Body of pancreas (tissue), 4 donors: Measurements from ENCODE around the gene TULP4. TPM values are rescaled to one million over a fixed set of nuclear protein-coding genes. Genes with fewer than 3 reads are reported as not detected.

ENCODE experiments used
- ATAC-seq: fragments of 150-250 bp; one replicate; pipeline ENCODE4 v1.9.1; 2016
- DNase-seq, 4 donors: peaks; one replicate each; pipeline ENCODE4 v3.0.0-alpha.2; 2019
- H3K27ac ChIP-seq, 4 donors: fragments of 200-600 bp; sonication (generic); 1 replicate in 3 of 4; 2 replicates in 1 of 4; pipeline versions ENCODE4 v1.5.1 to v1.6.1; 2016 to 2019; ENCODE audit warnings: mild to moderate bottlenecking in 1 of 4, mixed read lengths in 1 of 4, moderate library complexity in 1 of 4
- H3K27me3 ChIP-seq, 2 donors: fragments of 200-600 bp; sonication (generic); one replicate each; pipeline ENCODE4 v1.6.0; 2016; ENCODE audit warnings: mild to moderate bottlenecking in 1 of 2
- H3K36me3 ChIP-seq, 2 donors: fragments of 200-600 bp; sonication (generic); replicated peaks in 1 of 2; 2 replicates each; pipeline ENCODE4 v1.5.1; 2016; ENCODE audit warnings: low read depth in 2 of 2; ENCODE audit not compliant: insufficient read depth in 1 of 2
- H3K4me1 ChIP-seq: fragments of 200-600 bp; sonication (generic); one replicate; pipeline ENCODE4 v1.6.0; 2016
- H3K4me3 ChIP-seq, 2 donors: fragments of 200-600 bp; sonication (generic); 1 replicate in 1 of 2; 2 replicates in 1 of 2; pipeline ENCODE4 v1.5.1; 2016 to 2019
- H3K9me3 ChIP-seq, 3 donors: fragments of 200-600 bp; sonication (generic); 1 replicate in 2 of 3; 2 replicates in 1 of 3; pipeline ENCODE4 v1.5.1; 2016
- POLR2A ChIP-seq, 3 donors: fragments of 450-650 bp; IDR thresholded peaks; one replicate each; pipeline ENCODE4 v1.6.1; 2016; ENCODE audit warnings: antibody characterized with exemption in 3 of 3, mild to moderate bottlenecking in 2 of 3
- WGBS, 2 donors: methylation state at CpG; one replicate each; pipeline ENCODE4 v1.1.5; 2017; 5-methylcytosine and 5-hydroxymethylcytosine counted together
- intact Hi-C: fragments of 100-400 bp; cut with DNase I; formaldehyde crosslinking; loops from one replicate; pipeline ENCODE4 v1.15.1; 2023
- total RNA-seq, 2 donors: library from RNA; depleted of rRNA; stranded (reverse); fragments of >200 nt; gene quantifications; one replicate each; pipeline ENCODE4 v1.1.0, GENCODE V29; 2016
- TF ChIP-seq, protein P1 (sequence below), 7 experiments: fragments of 450-650 bp in 4 of 7; fragments of 200-600 bp in 3 of 7; sonication (generic) in 3 of 7; IDR thresholded peaks; one replicate each; pipeline ENCODE4 v1.5.1; 2016 to 2019; ENCODE audit warnings: antibody characterized with exemption in 7 of 7

TULP4 gene
- total RNA-seq, 2 donors from 2014 or later = 81.2 to 92.3 TPM

DNA sequence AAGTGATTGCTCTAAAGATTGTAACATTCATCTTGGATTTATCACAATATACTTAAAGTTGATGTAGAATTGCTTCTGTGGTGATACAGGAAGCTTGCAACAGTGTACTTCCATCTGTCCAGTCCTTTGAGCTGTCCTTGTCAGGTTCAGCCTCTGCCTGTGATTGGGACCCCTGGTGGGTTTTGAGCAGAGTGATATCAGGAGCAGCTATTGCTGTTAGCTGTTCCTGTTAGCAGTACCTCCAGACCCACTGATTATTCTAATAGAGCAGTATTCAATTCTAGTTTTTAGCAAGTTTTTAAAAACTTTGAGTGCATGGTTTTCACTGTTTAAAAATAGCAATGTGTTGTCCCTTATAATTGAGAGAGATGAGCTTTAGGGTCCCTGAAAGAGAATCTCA, 48.8 kb downstream of the TULP4 start:
- H3K36me3 ChIP-seq = no peaks in the 10 kb centered on the region
- H3K9me3 ChIP-seq = no peaks in the 10 kb centered on the region
- H3K27ac ChIP-seq = no peak overlapping the region
- no peak for TF ChIP-seq POLR2A (IDR thresholded peaks at IDR 0.05)
- TF ChIP-seq, protein P1, sequence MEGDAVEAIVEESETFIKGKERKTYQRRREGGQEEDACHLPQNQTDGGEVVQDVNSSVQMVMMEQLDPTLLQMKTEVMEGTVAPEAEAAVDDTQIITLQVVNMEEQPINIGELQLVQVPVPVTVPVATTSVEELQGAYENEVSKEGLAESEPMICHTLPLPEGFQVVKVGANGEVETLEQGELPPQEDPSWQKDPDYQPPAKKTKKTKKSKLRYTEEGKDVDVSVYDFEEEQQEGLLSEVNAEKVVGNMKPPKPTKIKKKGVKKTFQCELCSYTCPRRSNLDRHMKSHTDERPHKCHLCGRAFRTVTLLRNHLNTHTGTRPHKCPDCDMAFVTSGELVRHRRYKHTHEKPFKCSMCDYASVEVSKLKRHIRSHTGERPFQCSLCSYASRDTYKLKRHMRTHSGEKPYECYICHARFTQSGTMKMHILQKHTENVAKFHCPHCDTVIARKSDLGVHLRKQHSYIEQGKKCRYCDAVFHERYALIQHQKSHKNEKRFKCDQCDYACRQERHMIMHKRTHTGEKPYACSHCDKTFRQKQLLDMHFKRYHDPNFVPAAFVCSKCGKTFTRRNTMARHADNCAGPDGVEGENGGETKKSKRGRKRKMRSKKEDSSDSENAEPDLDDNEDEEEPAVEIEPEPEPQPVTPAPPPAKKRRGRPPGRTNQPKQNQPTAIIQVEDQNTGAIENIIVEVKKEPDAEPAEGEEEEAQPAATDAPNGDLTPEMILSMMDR (IDR thresholded peaks at IDR 0.05) = no peak
- ATAC-seq = no peak
- H3K27me3 ChIP-seq = no peaks in the 10 kb centered on the region
- DNase-seq = no peak
- intact Hi-C loops = no loop called here
- H3K4me1 ChIP-seq = peaks cover 52% of the 10 kb centered on the region
- no peak overlapping the region for H3K4me3 ChIP-seq

DNA sequence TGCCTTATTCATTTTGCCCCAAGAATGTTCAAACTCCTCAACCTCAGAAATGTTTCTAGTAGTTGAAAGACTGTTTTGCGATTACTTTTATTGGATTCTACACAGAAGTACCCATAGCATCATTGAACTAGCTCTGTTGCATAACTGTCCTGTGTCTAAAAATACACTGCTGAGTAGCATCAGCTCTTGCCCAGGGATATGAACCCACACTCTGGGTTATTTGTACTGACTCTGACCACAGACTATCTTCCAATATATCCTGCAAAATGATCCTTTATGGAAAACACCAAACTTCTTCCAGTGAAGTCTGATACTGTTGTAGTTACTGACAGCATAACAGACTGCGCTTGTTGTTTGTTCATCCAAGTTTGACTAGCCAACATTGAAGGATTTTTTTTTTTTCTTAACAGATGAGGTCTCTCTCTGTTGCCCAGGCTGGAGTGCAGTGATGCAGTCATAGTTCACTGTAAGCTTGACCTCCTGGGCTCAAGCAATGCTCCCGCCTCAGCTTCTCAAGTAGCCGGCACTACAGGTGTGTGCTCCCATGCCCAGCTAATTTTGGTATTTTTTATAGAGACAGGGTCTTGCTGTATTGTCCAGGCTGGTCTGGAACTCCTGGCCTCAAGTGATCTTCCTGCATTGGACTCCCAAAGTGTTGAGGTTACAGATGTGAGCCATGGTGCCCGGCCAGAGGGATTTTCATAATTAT, 49.9 kb downstream of the TULP4 start:
- H3K36me3 ChIP-seq = no peaks in the 10 kb centered on the region
- H3K27me3 ChIP-seq = no peaks in the 10 kb centered on the region
- H3K4me3 ChIP-seq = no peak overlapping the region
- H3K27ac ChIP-seq = no peak overlapping the region
- WGBS, 2 donors = 85 to 93% methylated on average over 5 of the region's 5 CpGs
- no peak for ATAC-seq
- H3K9me3 ChIP-seq = no peaks in the 10 kb centered on the region
- H3K4me1 ChIP-seq = peaks cover 44% of the 10 kb centered on the region
- DNase-seq = no peak
- TF ChIP-seq POLR2A (IDR thresholded peaks at IDR 0.05) = no peak
- TF ChIP-seq, protein P1 (IDR thresholded peaks at IDR 0.05) = no peak
- intact Hi-C loops = no loop called here

DNA sequence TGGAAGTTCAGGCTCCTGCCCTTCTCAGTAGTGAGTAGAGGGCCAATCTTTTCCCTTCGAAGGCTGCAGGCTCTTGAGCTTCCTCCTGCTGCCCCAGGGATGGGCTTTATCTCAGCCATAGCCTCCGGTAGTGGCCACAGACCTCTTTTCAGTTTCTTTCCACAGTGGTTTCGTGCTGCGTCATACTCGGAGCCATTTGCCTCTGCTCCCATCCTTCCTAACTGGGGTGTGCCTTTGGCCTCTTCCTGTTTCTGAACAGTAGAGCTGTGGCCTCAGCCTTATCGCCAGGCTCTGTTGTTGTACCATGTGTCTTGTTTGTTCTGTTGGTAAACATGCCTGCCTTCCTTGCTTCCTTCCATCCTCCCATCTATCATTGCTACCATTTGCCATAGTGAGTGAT, 54.1 kb downstream of the TULP4 start:
- no peaks in the 10 kb centered on the region for H3K27me3 ChIP-seq
- H3K27ac ChIP-seq = no peak overlapping the region
- no peak overlapping the region for H3K4me3 ChIP-seq
- H3K9me3 ChIP-seq = no peaks in the 10 kb centered on the region
- TF ChIP-seq, protein P1 (IDR thresholded peaks at IDR 0.05) = no peak
- no peak for TF ChIP-seq POLR2A (IDR thresholded peaks at IDR 0.05)
- intact Hi-C loops = no loop called here
- H3K4me1 ChIP-seq = peaks cover 6% of the 10 kb centered on the region
- ATAC-seq (no peak), DNase-seq (no peak)
- 84 to 98% methylated on average over 6 of the region's 6 CpGs for WGBS, 2 donors
- no peaks in the 10 kb centered on the region for H3K36me3 ChIP-seq

DNA sequence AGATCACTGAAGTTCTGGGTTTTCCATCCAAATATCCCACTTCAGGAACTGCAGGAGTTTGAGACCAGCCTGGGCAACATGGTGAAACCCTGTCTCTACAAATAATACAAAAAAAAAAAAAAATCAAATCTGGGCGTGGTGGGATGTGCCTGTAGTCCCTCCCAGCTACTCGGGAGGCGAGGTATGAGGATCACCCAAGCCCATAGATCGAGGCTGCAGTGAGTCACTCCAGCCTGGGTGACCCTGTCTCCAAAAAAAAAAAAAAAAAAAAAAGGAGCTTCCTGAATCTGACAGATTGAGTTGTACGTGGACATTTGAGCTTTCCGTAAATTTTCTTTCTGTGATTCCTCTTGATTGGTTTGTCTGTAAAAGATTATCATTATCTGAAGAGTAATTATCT, 55.6 kb downstream of the TULP4 start:
- intact Hi-C loops = no loop called here
- no peak for DNase-seq
- Histone ChIP-seq H3K4me3 (no peak overlapping the region), H3K4me1 (no peaks in the 10 kb centered on the region), H3K9me3 (no peaks in the 10 kb centered on the region), H3K36me3 (no peaks in the 10 kb centered on the region), H3K27ac (no peak overlapping the region), H3K27me3 (no peaks in the 10 kb centered on the region)
- no peak for TF ChIP-seq POLR2A (IDR thresholded peaks at IDR 0.05)
- TF ChIP-seq, protein P1 (IDR thresholded peaks at IDR 0.05) = no peak
- no peak for ATAC-seq
- WGBS, 2 donors = 93 to 96% methylated on average over 6 of the region's 6 CpGs

DNA sequence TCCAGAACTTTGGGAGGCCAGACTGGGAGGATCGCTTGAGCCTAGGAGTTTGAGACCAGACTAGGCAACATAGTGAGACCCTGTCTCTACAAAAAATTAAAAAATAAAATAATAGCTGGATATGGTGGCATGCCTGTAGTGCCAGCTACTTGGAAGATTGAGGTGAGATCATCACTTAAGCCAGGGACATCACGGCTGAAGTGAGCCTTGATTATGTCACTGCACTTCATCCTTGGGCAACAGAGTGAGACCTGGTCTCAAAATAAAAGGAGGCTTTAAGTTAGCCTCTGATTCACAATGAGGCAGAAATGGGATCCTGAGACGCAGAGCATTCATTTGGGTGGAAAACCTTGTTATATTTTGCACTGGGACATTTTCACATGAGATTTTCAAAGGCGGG, 57.0 kb downstream of the TULP4 start:
- Histone ChIP-seq H3K27ac (no peak overlapping the region), H3K9me3 (no peaks in the 10 kb centered on the region), H3K36me3 (no peaks in the 10 kb centered on the region), H3K27me3 (no peaks in the 10 kb centered on the region), H3K4me3 (no peak overlapping the region), H3K4me1 (no peaks in the 10 kb centered on the region)
- intact Hi-C loops = no loop called here
- WGBS, 2 donors = 97 to 98% methylated on average over 4 of the region's 4 CpGs
- DNase-seq (no peak), ATAC-seq (no peak)
- TF ChIP-seq POLR2A (IDR thresholded peaks at IDR 0.05) = no peak
- TF ChIP-seq, protein P1 (IDR thresholded peaks at IDR 0.05) = no peak
